HG03196 (cell line): ENCODE data around the gene ZNF260.
"Not testable (repeated sequence)": the region's sequence is repeated elsewhere in the genome, so short reads cannot be mapped to it uniquely, and the experiment has no call there.

ENCODE experiments used
- ATAC-seq: cut with Tn5 transposase; IDR thresholded peaks from one replicate; pipeline ENCODE4 v1.9.1; 2021; ENCODE audit not compliant: unreplicated experiment

The ZNF260 gene

DNA sequence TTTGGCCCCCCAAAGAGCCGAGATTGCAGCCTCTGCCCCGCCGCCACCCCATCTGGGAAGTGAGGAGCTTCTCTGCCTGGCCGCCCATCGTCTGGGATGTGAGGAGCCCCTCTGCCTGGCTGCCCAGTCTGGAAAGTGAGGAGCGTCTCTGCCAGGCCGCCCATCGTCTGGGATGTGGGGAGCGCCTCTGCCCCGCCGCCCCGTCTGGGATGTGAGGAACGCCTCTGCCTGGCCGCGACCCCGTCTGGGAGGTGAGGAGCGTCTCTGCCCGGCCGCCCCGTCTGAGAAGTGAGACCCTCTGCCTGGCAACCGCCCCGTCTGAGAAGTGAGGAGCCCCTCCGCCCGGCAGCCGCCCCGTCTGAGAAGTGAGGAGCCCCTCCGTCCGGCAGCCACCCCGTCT is 37.2 kb downstream of the ZNF260 start:
- not testable (repeated sequence) for ATAC-seq

DNA sequence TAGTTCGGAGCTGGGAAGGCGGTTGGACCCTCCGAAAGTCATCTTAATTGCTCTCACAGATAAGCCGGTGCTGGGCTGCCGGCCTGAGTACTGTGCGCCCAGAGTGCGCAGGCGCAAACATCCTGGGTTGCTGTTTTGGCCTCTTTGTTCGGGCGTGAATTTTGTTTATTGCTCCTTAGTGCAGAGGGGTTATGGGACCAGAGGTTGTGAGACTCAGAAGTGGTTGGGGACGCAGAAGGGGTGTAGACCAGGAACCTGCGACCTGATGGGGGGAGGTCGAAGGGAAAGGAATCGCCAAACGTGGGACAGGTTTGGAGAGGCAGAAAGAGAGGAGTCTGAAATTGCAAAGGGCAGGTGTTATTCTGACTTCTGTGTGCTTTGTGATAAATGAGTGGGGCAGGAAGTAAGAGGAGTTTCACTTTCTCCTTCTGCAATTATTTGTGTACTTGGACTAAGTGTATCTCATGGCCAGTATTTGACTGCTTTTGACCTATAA is 38.1 kb downstream of the ZNF260 start:
- peak; percentile 71 for ATAC-seq

DNA sequence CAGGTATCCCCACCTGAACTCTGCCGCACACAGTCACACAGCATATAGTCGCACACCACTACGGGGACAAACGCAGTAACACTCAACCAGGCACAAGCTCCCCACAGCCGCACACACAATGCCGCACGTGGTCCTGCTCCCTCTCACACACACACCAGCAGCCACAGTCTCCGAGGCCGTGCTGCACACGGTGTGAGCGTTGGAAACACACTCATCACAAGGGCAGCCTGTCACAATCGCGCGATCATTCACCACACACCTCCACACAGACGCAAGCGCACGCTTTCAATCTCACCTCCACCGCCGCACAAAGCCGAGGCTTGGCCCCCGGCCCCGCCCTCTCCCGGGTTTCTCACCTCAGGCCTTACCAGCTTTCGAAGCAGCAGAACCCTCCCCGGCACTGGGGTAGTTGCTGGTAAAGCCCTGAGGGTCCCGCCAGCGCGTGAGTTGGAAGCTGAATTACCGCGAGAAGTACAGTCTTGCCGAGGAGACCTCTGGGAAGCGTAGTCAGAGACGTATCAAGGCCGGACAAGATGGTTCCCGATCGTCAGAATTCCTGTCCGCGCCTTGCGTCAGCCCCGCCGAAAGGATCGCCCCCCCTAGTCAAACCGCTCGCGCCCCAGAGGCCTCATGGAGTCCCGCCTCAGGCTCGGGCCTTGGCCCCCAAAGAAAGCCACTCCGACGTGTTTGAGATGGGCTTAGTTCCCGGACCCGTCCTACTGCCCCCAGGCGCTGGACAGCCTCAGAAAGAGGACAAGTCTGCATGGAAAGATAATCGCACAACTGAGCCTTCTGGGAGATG is 38.8 kb downstream of the ZNF260 start, which contains the start of gene ZNF566:
TSS of gene ZNF566 (minus strand) at position 444 of the 802 bp plus-strand sequence. CDS start 13,004 bp downstream, outside the sequence.
- ATAC-seq, result peak; percentile 89

DNA sequence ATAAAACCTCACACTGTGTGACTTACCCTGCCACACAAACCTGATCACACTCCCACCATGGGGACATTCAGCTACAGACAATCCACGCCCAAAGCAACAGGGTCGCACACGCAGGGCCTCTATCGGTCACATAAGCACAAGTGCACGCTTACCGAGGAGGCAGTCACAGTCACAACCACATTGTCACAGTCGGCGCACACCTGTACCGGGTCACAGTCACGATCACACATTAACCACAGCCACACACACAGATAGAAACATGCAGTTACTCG is 39.3 kb downstream of the ZNF260 start:
- peak; percentile 18 for ATAC-seq

DNA sequence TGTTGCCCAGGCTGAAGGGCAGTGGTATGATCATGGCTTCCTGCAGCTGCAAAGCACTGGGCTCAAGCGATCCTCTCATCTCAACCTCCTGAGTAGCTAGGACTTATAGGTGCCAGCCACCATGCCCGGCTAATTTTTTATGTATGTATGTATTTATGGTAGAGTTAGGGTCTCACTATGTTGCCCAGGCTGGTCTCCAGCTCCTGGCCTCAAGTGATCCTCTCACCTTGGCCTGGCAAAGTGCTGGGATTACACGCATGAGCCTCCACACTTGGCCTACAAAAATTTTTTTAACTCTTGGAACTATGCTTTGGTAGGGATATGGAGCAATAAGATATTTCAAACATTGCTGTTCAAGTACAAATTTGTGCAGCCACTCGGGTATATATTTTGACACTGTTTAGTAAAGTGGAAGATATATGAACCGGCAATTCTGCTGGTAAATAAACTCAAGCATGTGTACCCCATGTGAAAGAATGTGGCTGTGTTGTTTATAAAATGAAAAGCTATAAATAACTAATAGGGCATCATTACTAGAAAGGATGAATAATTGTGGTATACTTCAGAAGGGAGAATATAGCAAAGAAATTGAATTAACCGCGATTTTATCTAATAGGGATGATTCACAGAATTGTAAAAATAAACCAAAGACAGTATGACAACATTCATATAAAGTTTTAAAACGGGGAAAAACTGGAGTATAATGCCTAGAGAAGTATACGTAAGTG is 39.8 kb downstream of the ZNF260 start:
- no peak for ATAC-seq

DNA sequence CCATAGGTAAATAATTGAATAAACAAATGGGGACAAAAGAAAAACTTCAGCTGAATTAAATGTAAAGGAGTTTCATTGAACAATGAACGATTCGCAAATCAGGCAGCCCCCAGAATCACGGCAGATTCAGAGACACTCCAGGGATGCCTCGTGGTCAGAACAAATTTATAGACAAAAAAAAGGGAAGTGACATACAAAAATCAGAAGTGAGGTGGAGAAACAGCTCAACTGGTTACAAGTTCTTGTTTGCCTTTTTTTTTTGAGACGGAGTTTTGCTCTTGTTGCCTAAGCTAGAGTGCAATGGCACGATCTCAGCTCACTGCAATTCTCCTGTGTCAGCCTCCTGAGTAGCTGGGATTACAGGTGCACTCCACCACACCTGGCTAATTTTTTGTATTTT is 44.4 kb downstream of the ZNF260 start:
- no peak for ATAC-seq

DNA sequence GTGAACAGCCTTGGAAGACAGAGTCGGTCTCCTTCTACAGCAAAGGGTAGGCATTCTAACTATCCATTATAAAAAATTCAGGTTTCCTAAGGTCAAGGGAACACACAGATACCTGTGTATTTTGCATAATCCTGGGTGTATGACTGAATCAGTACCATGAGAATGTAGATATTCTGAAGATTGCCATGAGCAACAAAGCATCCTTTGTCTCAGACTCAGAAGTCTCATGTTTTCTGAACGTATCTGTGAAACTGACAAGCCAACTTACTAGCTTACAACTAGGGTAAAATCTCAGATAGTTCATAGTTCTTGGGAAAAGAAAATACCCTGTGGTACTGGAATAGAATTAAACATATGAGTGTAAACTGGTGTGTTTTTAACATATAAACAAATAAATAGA is 45.2 kb downstream of the ZNF260 start:
- no peak for ATAC-seq
